Endothelial cell of umbilical vein (primary cell): ENCODE measurements around the gene ATP6V0A4. TPM values are rescaled to one million over a fixed set of nuclear protein-coding genes. Genes with fewer than 3 reads are reported as not detected.

Experiments used
- BruUV-seq: library from RNA; stranded (reverse); fragments of 400-500 nt; replicated peaks from 2 replicates; lab custom pipeline; 2021; lab: Mats Ljungman, UMichigan
- CTCF ChIA-PET: fragments of 300-600, 350-600 bp; sonication (Branson Sonifier 250); formaldehyde crosslinking; loops from one replicate; lab custom pipeline; 2021; ENCODE audit warnings: antibody characterized with exemption, inconsistent platforms; lab: Charles Lee
- POLR2A ChIA-PET: fragments of 300-600, 350-600 bp; sonication (Branson Sonifier 250); formaldehyde crosslinking; loops from one replicate; lab custom pipeline; 2021; ENCODE audit warnings: antibody characterized with exemption, inconsistent platforms; lab: Charles Lee
- DNase-seq: peaks from one replicate; pipeline ENCODE4 v3.0.0-alpha.2; 2011; ENCODE audit warnings: low read depth, low spot score
- FAIRE-seq: peaks from 2 replicates; lab custom pipeline; 2011; peaks lifted over from hg19 to GRCh38; lab: Jason Lieb, UNC
- H2AFZ ChIP-seq: 2 replicates; pipeline ENCODE4 v1.6.0; 2012; ENCODE audit warnings: low read depth, low read length, control low read depth, inconsistent platforms
- H3K27ac ChIP-seq: 2 replicates; pipeline ENCODE4 v1.5.1; 2011; ENCODE audit warnings: low read depth, mild to moderate bottlenecking, control low read depth, low read length, moderate library complexity; ENCODE audit not compliant: insufficient read depth
- H3K27me3 ChIP-seq, 2 experiments: 2 replicates each; pipeline versions ENCODE4 v1.6.0 to v1.6.1; 2011; ENCODE audit warnings: low read length in 2 of 2, mixed read lengths in 1 of 2; ENCODE audit not compliant: control insufficient read depth in 2 of 2, insufficient read depth in 2 of 2
- H3K36me3 ChIP-seq, 2 experiments: 2 replicates in 1 of 2; 3 replicates in 1 of 2; pipeline ENCODE4 v1.5.1; 2011; ENCODE audit warnings: low read length in 2 of 2, mild to moderate bottlenecking in 1 of 2, moderate library complexity in 1 of 2; ENCODE audit not compliant: control insufficient read depth in 2 of 2, insufficient read depth in 2 of 2; ENCODE audit errors: extremely low read depth in 1 of 2
- H3K4me1 ChIP-seq: 3 replicates; pipeline ENCODE4 v1.5.1; 2011; ENCODE audit warnings: mild to moderate bottlenecking, low read length; ENCODE audit not compliant: control insufficient read depth, insufficient read depth; ENCODE audit errors: extremely low read depth
- H3K4me2 ChIP-seq: 2 replicates; pipeline ENCODE4 v1.6.1; 2011; ENCODE audit warnings: low read length, control low read depth, mixed read lengths; ENCODE audit not compliant: insufficient read depth
- H3K4me3 ChIP-seq, 3 experiments: fragments of 200-600 bp in 1 of 3; sonication (generic), shearing (Covaris generic) in 1 of 3; replicated peaks in 1 of 3; 2 replicates each; pipeline ENCODE4 v1.5.1; 2011 to 2016; ENCODE audit warnings: control low read depth in 3 of 3, low read length in 3 of 3, mild to moderate bottlenecking in 2 of 3, inconsistent platforms in 1 of 3, low read depth in 1 of 3, moderate library complexity in 1 of 3; ENCODE audit not compliant: insufficient read depth in 1 of 3
- H3K79me2 ChIP-seq: 2 replicates; pipeline ENCODE4 v1.6.0; 2012; ENCODE audit warnings: low read length, inconsistent platforms; ENCODE audit not compliant: control insufficient read depth, insufficient read depth
- H3K9ac ChIP-seq: replicated peaks from 2 replicates; pipeline ENCODE3; 2011; ENCODE audit warnings: low read length, control low read depth; ENCODE audit not compliant: insufficient read depth; ENCODE audit errors: extremely low read depth
- H3K9me1 ChIP-seq: replicated peaks from 3 replicates; pipeline ENCODE4 v1.6.0; 2011; ENCODE audit warnings: mild to moderate bottlenecking, low read length; ENCODE audit not compliant: control insufficient read depth, insufficient read depth; ENCODE audit errors: extremely low read depth
- H3K9me3 ChIP-seq: replicated peaks from 2 replicates; pipeline ENCODE4 v1.5.1; 2012; ENCODE audit warnings: low read length, inconsistent platforms; ENCODE audit not compliant: control insufficient read depth, insufficient read depth
- H4K20me1 ChIP-seq: replicated peaks from 2 replicates; pipeline ENCODE3; 2011; ENCODE audit warnings: mild to moderate bottlenecking, low read length; ENCODE audit not compliant: control insufficient read depth, insufficient read depth; ENCODE audit errors: extremely low read depth
- CTCF ChIP-seq, 2 donors: IDR thresholded peaks; 1 replicate in 1 of 2; 2 replicates in 1 of 2; pipeline ENCODE4 v1.5.1; 2011; ENCODE audit warnings: low read length in 2 of 2, mild to moderate bottlenecking in 2 of 2, moderate library complexity in 2 of 2, control low read depth in 1 of 2, inconsistent platforms in 1 of 2, low read depth in 1 of 2; ENCODE audit not compliant: insufficient read depth in 1 of 2; ENCODE audit errors: extremely low read depth in 1 of 2
- EZH2 ChIP-seq: IDR thresholded peaks from 2 replicates; pipeline ENCODE4 v1.6.1; 2012; ENCODE audit warnings: borderline replicate concordance, low read depth, mild to moderate bottlenecking, moderate library complexity, low read length, inconsistent platforms; ENCODE audit not compliant: severe bottlenecking
- FOS ChIP-seq: IDR thresholded peaks from 2 replicates; pipeline ENCODE4 v1.6.1; 2011; ENCODE audit warnings: mild to moderate bottlenecking, low read length, moderate library complexity, borderline replicate concordance; ENCODE audit not compliant: insufficient read depth
- GATA2 ChIP-seq: IDR thresholded peaks from 2 replicates; pipeline ENCODE4 v1.7.0; 2011; ENCODE audit warnings: low read depth, mild to moderate bottlenecking, moderate library complexity, mixed read lengths, low read length; ENCODE audit not compliant: insufficient read length, insufficient read depth
- JUN ChIP-seq: IDR thresholded peaks from 2 replicates; pipeline ENCODE4 v1.6.1; 2011; ENCODE audit warnings: borderline replicate concordance, low read depth; ENCODE audit not compliant: insufficient read length, insufficient read depth
- MAX ChIP-seq: IDR thresholded peaks from 2 replicates; pipeline ENCODE4 v1.6.1; 2011; ENCODE audit not compliant: insufficient read depth, insufficient read length
- MYC ChIP-seq: IDR thresholded peaks from one replicate; pipeline ENCODE4 v1.6.1; 2011; ENCODE audit warnings: mild to moderate bottlenecking, low read depth, low read length
- POLR2A ChIP-seq: IDR thresholded peaks from 2 replicates; pipeline ENCODE4 v1.6.1; 2012; ENCODE audit warnings: low read depth, mild to moderate bottlenecking, control low read depth, low read length
- POLR2AphosphoS5 ChIP-seq: IDR thresholded peaks from 2 replicates; pipeline ENCODE4 v1.6.1; 2012; ENCODE audit warnings: low read depth, mild to moderate bottlenecking, control low read depth, low read length, moderate library complexity; ENCODE audit not compliant: insufficient read depth
- dilution Hi-C: fragments of 300-500 bp; cut with MboI; formaldehyde crosslinking; loops from one replicate; pipeline ENCODE4 v1.15.0; 2019; ENCODE audit warnings: low sequenced_read_pairs; ENCODE audit not compliant: extremely low pct_ligation_motif_present
- intact Hi-C: fragments of 100-400 bp; cut with micrococcal nuclease; formaldehyde crosslinking; loops from one replicate; pipeline ENCODE4 v1.10.0; 2022
- polyA plus RNA-seq, 4 experiments: library from polyadenylated mRNA; depleted of rRNA in 3 of 4; stranded (reverse) in 3 of 4; unstranded in 1 of 4; fragments of >200 nt; gene quantifications; 2 replicates each; pipeline versions ENCODE4 v1.2.1 to v1.2.3, GENCODE V29; 2011 to 2012; ENCODE audit warnings: missing spikeins in 1 of 4
- total RNA-seq: library from RNA; stranded (reverse); gene quantifications from 2 replicates; pipeline ENCODE4 v1.2.3, GENCODE V29; 2021

ATP6V0A4 gene
- total and polyA plus RNA-seq, 2 donors (not counting 3 experiments of a cell fraction or from before 2014, with no cell fraction given) = 0.07 to 0.24 TPM

DNA sequence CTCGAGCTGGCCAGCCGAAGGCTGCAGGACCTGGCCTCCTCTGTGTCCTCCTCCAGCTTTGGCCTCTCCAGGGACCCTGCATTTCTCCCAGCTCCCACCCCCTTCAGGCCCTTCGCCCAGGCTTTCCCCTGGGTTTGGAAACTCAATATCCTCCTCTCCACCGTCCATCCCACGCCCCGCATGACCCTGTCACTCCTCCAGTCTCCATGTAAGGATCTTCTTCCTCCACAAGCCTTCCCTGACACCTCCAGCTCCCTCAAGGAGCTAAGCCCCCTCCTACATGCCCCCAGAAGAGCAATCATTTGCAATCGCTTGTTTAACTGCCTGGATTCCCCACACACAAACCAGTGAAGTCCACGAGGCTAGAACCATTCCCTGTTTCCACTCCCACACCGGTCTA is 24.8 kb downstream of the ATP6V0A4 start:
- Histone ChIP-seq H3K9me1 (no peaks in the 10 kb centered on the region), H3K4me3 (no peak overlapping the region), H3K4me1 (no peaks in the 10 kb centered on the region), H3K9ac (no peak overlapping the region), H3K9me3 (no peaks in the 10 kb centered on the region), H2AFZ (no peak overlapping the region), H3K79me2 (no peaks in the 10 kb centered on the region), H3K27ac (no peak overlapping the region), H3K27me3 (no peaks in the 10 kb centered on the region), H4K20me1 (no peaks in the 10 kb centered on the region), H3K36me3 (no peaks in the 10 kb centered on the region), H3K4me2 (no peak overlapping the region)
- FAIRE-seq (no peak), DNase-seq (no peak)
- dilution Hi-C loops = no loop called here
- TF ChIP-seq MAX (no peak), EZH2 (no peak), GATA2 (no peak), FOS (no peak), MYC (no peak), POLR2A (no peak), JUN (no peak), POLR2AphosphoS5 (no peak), CTCF (IDR thresholded peaks at IDR 0.05; ENCODE audit: extremely low read depth in 1 of 2, insufficient read depth in 1 of 2, low read depth in 1 of 2, low read length in 2 of 2) (no peak)
- POLR2A ChIA-PET = no interaction called here
- intact Hi-C loops = no loop called here
- CTCF ChIA-PET = no interaction called here
- BruUV-seq = no TSS peak
